ENCODE measurements around the gene WFDC2. TPM values are rescaled to one million over a fixed set of nuclear protein-coding genes. Genes with fewer than 3 reads are reported as not detected.

WFDC2 gene
- polyA plus RNA-seq, 4 donors: 1.8 to 7.8 (median 3.9) TPM

- 83 to 96% (median 88%) methylated on average over 3 of the region's 3 CpGs for WGBS, 3 donors
- no peak for FAIRE-seq
Measured at GRCh38 chr20:45497971-45498494, 28.5 kb downstream of the WFDC2 start.

DNA sequence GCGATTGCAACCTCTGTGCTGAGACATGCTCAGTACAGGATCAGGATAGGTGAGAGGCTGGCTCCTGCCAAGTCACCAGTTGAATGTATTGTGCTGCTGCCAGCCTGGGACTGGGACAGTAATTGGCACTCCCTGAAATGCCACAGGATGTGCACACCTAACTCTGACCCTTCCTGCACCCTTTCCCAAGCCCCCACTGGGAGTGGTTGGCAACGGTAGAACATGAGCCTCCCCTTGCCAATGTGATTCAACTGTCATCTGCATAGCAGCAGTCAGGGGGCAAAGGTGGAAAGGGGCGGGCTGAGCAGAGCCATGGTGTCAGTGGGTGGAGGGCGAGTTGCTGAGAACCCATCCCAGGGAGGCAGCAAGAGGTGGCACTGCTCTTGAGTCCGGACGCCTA is 30.5 kb downstream of the WFDC2 start:
- H3K36me3 ChIP-seq (ENCODE audit: control insufficient read depth in 3 of 3, insufficient read depth in 2 of 3, low read depth in 1 of 3, low read length in 3 of 3): no peaks in the 10 kb centered on the region
- peak overlapping the region in 1 of 3 donors; percentile 24 for H3K27ac ChIP-seq (ENCODE audit: low read depth in 1 of 3, low read length in 2 of 3)
- H3K4me1 ChIP-seq (ENCODE audit: control insufficient read depth in 3 of 3, insufficient read depth in 2 of 3, low read depth in 1 of 3, low read length in 2 of 3): peaks cover 0 to 3% (median 0%) of the 10 kb centered on the region in 3 donors
- H3K4me3 ChIP-seq (ENCODE audit: low read depth in 1 of 3, low read length in 3 of 3): no peak overlapping the region
- H3K27me3 ChIP-seq (ENCODE audit: control insufficient read depth in 3 of 3, insufficient read depth in 3 of 3, low read length in 3 of 3): peaks cover 0 to 8% (median 3%) of the 10 kb centered on the region in 3 donors
- WGBS, 3 donors: 8 to 65% (median 25%) methylated on average over 6 of the region's 6 CpGs
- FAIRE-seq: no peak
- peak; percentile 47 to 92 for DNase-seq
- H3K9me3 ChIP-seq (ENCODE audit: control insufficient read depth in 2 of 2, insufficient read depth in 1 of 2, low read depth in 1 of 2, low read length in 1 of 2): no peaks in the 10 kb centered on the region

More at GRCh38 chr20:45497971-45498494, 28.5 kb downstream of the WFDC2 start:
- DNase-seq: no peak
- Histone ChIP-seq H3K4me1 (ENCODE audit: control insufficient read depth in 3 of 3, insufficient read depth in 2 of 3, low read depth in 1 of 3, low read length in 2 of 3) (peaks cover 0 to 3% (median 0%) of the 10 kb centered on the region in 3 donors), H3K36me3 (ENCODE audit: control insufficient read depth in 3 of 3, insufficient read depth in 2 of 3, low read depth in 1 of 3, low read length in 3 of 3) (no peaks in the 10 kb centered on the region), H3K27ac (ENCODE audit: low read depth in 1 of 3, low read length in 2 of 3) (no peak overlapping the region), H3K9me3 (ENCODE audit: control insufficient read depth in 2 of 2, insufficient read depth in 1 of 2, low read depth in 1 of 2, low read length in 1 of 2) (no peaks in the 10 kb centered on the region), H3K27me3 (ENCODE audit: control insufficient read depth in 3 of 3, insufficient read depth in 3 of 3, low read length in 3 of 3) (peaks cover 0 to 8% (median 0%) of the 10 kb centered on the region in 3 donors), H3K4me3 (ENCODE audit: low read depth in 1 of 3, low read length in 3 of 3) (no peak overlapping the region)

- Histone ChIP-seq H3K36me3 (ENCODE audit: control insufficient read depth in 3 of 3, insufficient read depth in 2 of 3, low read depth in 1 of 3, low read length in 3 of 3) (no peaks in the 10 kb centered on the region), H3K4me1 (ENCODE audit: control insufficient read depth in 3 of 3, insufficient read depth in 2 of 3, low read depth in 1 of 3, low read length in 2 of 3) (peaks cover 0 to 3% (median 0%) of the 10 kb centered on the region in 3 donors), H3K27ac (ENCODE audit: low read depth in 1 of 3, low read length in 2 of 3) (no peak overlapping the region), H3K4me3 (ENCODE audit: low read depth in 1 of 3, low read length in 3 of 3) (no peak overlapping the region), H3K9me3 (ENCODE audit: control insufficient read depth in 2 of 2, insufficient read depth in 1 of 2, low read depth in 1 of 2, low read length in 1 of 2) (no peaks in the 10 kb centered on the region), H3K27me3 (ENCODE audit: control insufficient read depth in 3 of 3, insufficient read depth in 3 of 3, low read length in 3 of 3) (peaks cover 0 to 8% (median 3%) of the 10 kb centered on the region in 3 donors)
- WGBS, 3 donors: 47 to 51% (median 48%) methylated on average over 1 of the region's 1 CpG
- no peak for DNase-seq
- no peak for FAIRE-seq
Measured at GRCh38 chr20:45501600-45501999, 32.0 kb downstream of the WFDC2 start.

GRCh38 chr20:45502561-45502960 is 33.0 kb downstream of the WFDC2 start:
- Histone ChIP-seq H3K4me1 (ENCODE audit: control insufficient read depth in 3 of 3, insufficient read depth in 2 of 3, low read depth in 1 of 3, low read length in 2 of 3) (peaks cover 0 to 3% (median 0%) of the 10 kb centered on the region in 3 donors), H3K9me3 (ENCODE audit: control insufficient read depth in 2 of 2, insufficient read depth in 1 of 2, low read depth in 1 of 2, low read length in 1 of 2) (no peaks in the 10 kb centered on the region), H3K27ac (ENCODE audit: low read depth in 1 of 3, low read length in 2 of 3) (no peak overlapping the region), H3K27me3 (ENCODE audit: control insufficient read depth in 3 of 3, insufficient read depth in 3 of 3, low read length in 3 of 3) (peaks cover 0 to 8% (median 3%) of the 10 kb centered on the region in 3 donors), H3K36me3 (ENCODE audit: control insufficient read depth in 3 of 3, insufficient read depth in 2 of 3, low read depth in 1 of 3, low read length in 3 of 3) (no peaks in the 10 kb centered on the region), H3K4me3 (ENCODE audit: low read depth in 1 of 3, low read length in 3 of 3) (no peak overlapping the region)
- WGBS, 3 donors: 27 to 47% (median 44%) methylated on average over 1 of the region's 1 CpG
- DNase-seq (no peak), FAIRE-seq (no peak)

DNA sequence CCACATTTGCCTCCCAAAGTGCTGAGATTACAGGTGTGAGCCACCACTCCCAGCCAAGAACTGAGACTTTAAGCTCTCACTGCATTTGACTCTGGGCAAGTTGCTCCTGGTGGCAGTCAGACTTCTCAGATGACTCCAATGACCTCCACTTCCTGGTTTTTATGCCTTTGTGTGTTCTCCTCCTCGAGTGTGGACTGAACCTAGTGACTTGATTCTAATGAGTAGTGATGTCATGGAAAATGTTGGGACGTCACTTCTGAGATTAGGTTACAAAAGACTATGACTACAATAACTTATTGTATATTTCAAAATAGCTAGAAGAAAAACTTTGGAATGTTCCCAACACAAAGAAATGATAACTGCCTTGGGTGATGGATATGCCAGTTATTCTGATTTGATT is 33.9 kb downstream of the WFDC2 start:
- 14 to 43% (median 29%) methylated on average over 2 of the region's 2 CpGs for WGBS, 3 donors
- Histone ChIP-seq H3K9me3 (ENCODE audit: control insufficient read depth in 2 of 2, insufficient read depth in 1 of 2, low read depth in 1 of 2, low read length in 1 of 2) (peaks cover 0 to 3% of the 10 kb centered on the region in 2 donors), H3K27ac (ENCODE audit: low read depth in 1 of 3, low read length in 2 of 3) (no peak overlapping the region), H3K36me3 (ENCODE audit: control insufficient read depth in 3 of 3, insufficient read depth in 2 of 3, low read depth in 1 of 3, low read length in 3 of 3) (no peaks in the 10 kb centered on the region), H3K4me3 (ENCODE audit: low read depth in 1 of 3, low read length in 3 of 3) (no peak overlapping the region), H3K4me1 (ENCODE audit: control insufficient read depth in 3 of 3, insufficient read depth in 2 of 3, low read depth in 1 of 3, low read length in 2 of 3) (peaks cover 0 to 3% (median 0%) of the 10 kb centered on the region in 3 donors), H3K27me3 (ENCODE audit: control insufficient read depth in 3 of 3, insufficient read depth in 3 of 3, low read length in 3 of 3) (peaks cover 0 to 5% (median 3%) of the 10 kb centered on the region in 3 donors)
- no peak for DNase-seq
- FAIRE-seq: no peak

DNA sequence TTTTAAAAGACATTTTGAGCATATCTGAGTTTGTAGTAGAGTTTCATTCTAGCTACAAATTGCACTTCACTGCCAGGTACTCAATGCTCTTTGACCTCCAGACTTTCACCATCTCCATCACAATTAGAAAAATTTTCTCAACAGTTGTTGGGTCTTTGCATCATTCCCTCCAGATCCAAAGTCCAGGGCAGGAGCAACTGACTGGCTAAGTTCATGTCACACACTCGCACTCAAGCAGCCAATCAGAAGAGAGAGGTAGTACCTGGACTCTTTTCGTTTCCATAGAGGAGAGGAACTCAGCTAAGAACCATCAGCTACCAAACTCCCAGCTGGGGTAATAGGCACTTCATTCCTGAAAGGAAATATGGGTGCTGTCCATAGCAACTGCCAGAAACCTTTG is 36.8 kb downstream of the WFDC2 start:
- H3K9me3 ChIP-seq (ENCODE audit: control insufficient read depth in 2 of 2, insufficient read depth in 1 of 2, low read depth in 1 of 2, low read length in 1 of 2): peaks cover 0 to 3% of the 10 kb centered on the region in 2 donors
- FAIRE-seq (no peak), DNase-seq (peak; percentile 23 to 64)
- H3K27ac ChIP-seq (ENCODE audit: low read depth in 1 of 3, low read length in 2 of 3): no peak overlapping the region
- WGBS, 3 donors: 71 to 78% (median 76%) methylated on average over 2 of the region's 2 CpGs
- no peak overlapping the region for H3K4me3 ChIP-seq (ENCODE audit: low read depth in 1 of 3, low read length in 3 of 3)
- peaks cover 0 to 3% (median 0%) of the 10 kb centered on the region in 3 donors for H3K27me3 ChIP-seq (ENCODE audit: control insufficient read depth in 3 of 3, insufficient read depth in 3 of 3, low read length in 3 of 3)
- no peaks in the 10 kb centered on the region for H3K36me3 ChIP-seq (ENCODE audit: control insufficient read depth in 3 of 3, insufficient read depth in 2 of 3, low read depth in 1 of 3, low read length in 3 of 3)
- no peaks in the 10 kb centered on the region for H3K4me1 ChIP-seq (ENCODE audit: control insufficient read depth in 3 of 3, insufficient read depth in 2 of 3, low read depth in 1 of 3, low read length in 2 of 3)

GRCh38 chr20:45507011-45507820 is 37.7 kb downstream of the WFDC2 start:
- Histone ChIP-seq H3K4me1 (ENCODE audit: control insufficient read depth in 3 of 3, insufficient read depth in 2 of 3, low read depth in 1 of 3, low read length in 2 of 3) (no peaks in the 10 kb centered on the region), H3K27ac (ENCODE audit: low read depth in 1 of 3, low read length in 2 of 3) (no peak overlapping the region), H3K27me3 (ENCODE audit: control insufficient read depth in 3 of 3, insufficient read depth in 3 of 3, low read length in 3 of 3) (peaks cover 0 to 3% (median 0%) of the 10 kb centered on the region in 3 donors), H3K36me3 (ENCODE audit: control insufficient read depth in 3 of 3, insufficient read depth in 2 of 3, low read depth in 1 of 3, low read length in 3 of 3) (no peaks in the 10 kb centered on the region), H3K9me3 (ENCODE audit: control insufficient read depth in 2 of 2, insufficient read depth in 1 of 2, low read depth in 1 of 2, low read length in 1 of 2) (peaks cover 0 to 3% of the 10 kb centered on the region in 2 donors), H3K4me3 (ENCODE audit: low read depth in 1 of 3, low read length in 3 of 3) (no peak overlapping the region)
- FAIRE-seq (no peak), DNase-seq (no peak)
- 77 to 86% (median 79%) methylated on average over 5 of the region's 5 CpGs for WGBS, 3 donors

- no peak for FAIRE-seq
- WGBS, 3 donors: 53 to 66% (median 55%) methylated on average over 7 of the region's 7 CpGs
- DNase-seq: peak; percentile 7 to 92
Measured at GRCh38 chr20:45508068-45508886, 38.7 kb downstream of the WFDC2 start.

More at GRCh38 chr20:45508068-45508886, 38.7 kb downstream of the WFDC2 start:
- Histone ChIP-seq H3K9me3 (ENCODE audit: control insufficient read depth in 2 of 2, insufficient read depth in 1 of 2, low read depth in 1 of 2, low read length in 1 of 2) (peaks cover 0 to 3% of the 10 kb centered on the region in 2 donors), H3K27ac (ENCODE audit: low read depth in 1 of 3, low read length in 2 of 3) (peak overlapping the region in 1 of 3 donors; percentile 7), H3K4me1 (ENCODE audit: control insufficient read depth in 3 of 3, insufficient read depth in 2 of 3, low read depth in 1 of 3, low read length in 2 of 3) (no peaks in the 10 kb centered on the region), H3K27me3 (ENCODE audit: control insufficient read depth in 3 of 3, insufficient read depth in 3 of 3, low read length in 3 of 3) (peaks cover 0 to 3% (median 0%) of the 10 kb centered on the region in 3 donors), H3K4me3 (ENCODE audit: low read depth in 1 of 3, low read length in 3 of 3) (no peak overlapping the region), H3K36me3 (ENCODE audit: control insufficient read depth in 3 of 3, insufficient read depth in 2 of 3, low read depth in 1 of 3, low read length in 3 of 3) (no peaks in the 10 kb centered on the region)

All from small intestine (tissue), 7 donors.